Measurements from ENCODE around the gene DNAJC22.

DNAJC22 gene

GRCh38 chr12:49327368-49327767 lies 19.3 kb upstream of the DNAJC22 start:
- TF ChIP-seq TAF1 (IDR thresholded peaks at IDR 0.05; ENCODE audit: borderline replicate concordance, insufficient read depth, low read length): no peak

GRCh38 chr12:49327887-49328286 lies 18.8 kb upstream of the DNAJC22 start:
- TF ChIP-seq SIN3A (IDR thresholded peaks at IDR 0.05; ENCODE audit: borderline replicate concordance, insufficient read depth, low read length) (no peak), POLR2AphosphoS5 (IDR thresholded peaks at IDR 0.05; ENCODE audit: low read depth, low read length) (no peak), REST (IDR thresholded peaks at IDR 0.05; ENCODE audit: insufficient read depth in 1 of 2, low read depth in 2 of 2, low read length in 2 of 2) (no peak), FOXP2 (optimal IDR thresholded peaks at IDR 0.05; ENCODE audit: borderline replicate concordance, extremely low read depth, extremely low read length, insufficient read depth) (no peak), TAF1 (IDR thresholded peaks at IDR 0.05; ENCODE audit: borderline replicate concordance, insufficient read depth, low read length) (no peak)

- TF ChIP-seq SIN3A (IDR thresholded peaks at IDR 0.05; ENCODE audit: borderline replicate concordance, insufficient read depth, low read length) (no peak), TAF1 (IDR thresholded peaks at IDR 0.05; ENCODE audit: borderline replicate concordance, insufficient read depth, low read length) (no peak), POLR2AphosphoS5 (IDR thresholded peaks at IDR 0.05; ENCODE audit: low read depth, low read length) (no peak), FOXP2 (optimal IDR thresholded peaks at IDR 0.05; ENCODE audit: borderline replicate concordance, extremely low read depth, extremely low read length, insufficient read depth) (no peak), REST (IDR thresholded peaks at IDR 0.05; ENCODE audit: insufficient read depth in 1 of 2, low read depth in 2 of 2, low read length in 2 of 2) (no peak)
Observed at GRCh38 chr12:49328816-49329215, 17.9 kb upstream of the DNAJC22 start.

- TF ChIP-seq REST (IDR thresholded peaks at IDR 0.05; ENCODE audit: insufficient read depth in 1 of 2, low read depth in 2 of 2, low read length in 2 of 2) (no peak), SIN3A (IDR thresholded peaks at IDR 0.05; ENCODE audit: borderline replicate concordance, insufficient read depth, low read length) (no peak), POLR2AphosphoS5 (IDR thresholded peaks at IDR 0.05; ENCODE audit: low read depth, low read length) (no peak), TAF1 (IDR thresholded peaks at IDR 0.05; ENCODE audit: borderline replicate concordance, insufficient read depth, low read length) (no peak), FOXP2 (optimal IDR thresholded peaks at IDR 0.05; ENCODE audit: borderline replicate concordance, extremely low read depth, extremely low read length, insufficient read depth) (no peak)
Observed at GRCh38 chr12:49330032-49330619, 16.6 kb upstream of the DNAJC22 start.

- TF ChIP-seq POLR2AphosphoS5 (IDR thresholded peaks at IDR 0.05; ENCODE audit: low read depth, low read length): peak; percentile 20
- TF ChIP-seq SIN3A (IDR thresholded peaks at IDR 0.05; ENCODE audit: borderline replicate concordance, insufficient read depth, low read length): no peak
Observed at GRCh38 chr12:49330631-49331379, 15.9 kb upstream of the DNAJC22 start.

All from PFSK-1 (cell line).